GM18498 (cell line): ENCODE results near the gene PRR5L.

Experiments
- ATAC-seq: cut with Tn5 transposase; IDR thresholded peaks from one replicate; pipeline ENCODE4 v1.9.1; 2021; ENCODE audit warnings: mild to moderate bottlenecking, moderate library complexity; ENCODE audit not compliant: unreplicated experiment

The PRR5L gene, protein sequence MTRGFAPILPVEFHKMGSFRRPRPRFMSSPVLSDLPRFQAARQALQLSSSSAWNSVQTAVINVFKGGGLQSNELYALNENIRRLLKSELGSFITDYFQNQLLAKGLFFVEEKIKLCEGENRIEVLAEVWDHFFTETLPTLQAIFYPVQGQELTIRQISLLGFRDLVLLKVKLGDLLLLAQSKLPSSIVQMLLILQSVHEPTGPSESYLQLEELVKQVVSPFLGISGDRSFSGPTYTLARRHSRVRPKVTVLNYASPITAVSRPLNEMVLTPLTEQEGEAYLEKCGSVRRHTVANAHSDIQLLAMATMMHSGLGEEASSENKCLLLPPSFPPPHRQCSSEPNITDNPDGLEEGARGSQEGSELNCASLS

DNA sequence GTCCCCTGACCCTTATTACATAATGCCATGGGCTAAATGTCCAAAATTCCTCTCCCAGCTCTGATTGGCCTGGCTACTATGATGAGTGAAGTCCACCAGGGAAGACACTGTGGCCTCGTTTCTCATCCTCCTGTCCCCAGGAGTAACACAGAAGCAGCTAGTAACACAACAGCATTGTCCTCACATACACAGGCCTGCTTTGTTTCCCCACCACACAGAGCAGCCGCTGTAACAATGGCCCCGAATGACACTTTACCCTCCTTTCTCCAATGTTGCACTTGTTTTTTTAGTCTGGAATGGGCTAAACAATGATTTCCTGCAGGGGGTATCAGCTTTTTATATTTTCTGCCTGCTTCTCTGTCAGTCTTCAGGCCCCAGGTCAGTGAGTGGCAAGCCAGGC lies at the start of gene PRR5L:
TSS of gene PRR5L (plus strand) at position 363 of the 400 bp plus-strand sequence. CDS start 104,834 bp downstream, outside the sequence.
- no peak for ATAC-seq

DNA sequence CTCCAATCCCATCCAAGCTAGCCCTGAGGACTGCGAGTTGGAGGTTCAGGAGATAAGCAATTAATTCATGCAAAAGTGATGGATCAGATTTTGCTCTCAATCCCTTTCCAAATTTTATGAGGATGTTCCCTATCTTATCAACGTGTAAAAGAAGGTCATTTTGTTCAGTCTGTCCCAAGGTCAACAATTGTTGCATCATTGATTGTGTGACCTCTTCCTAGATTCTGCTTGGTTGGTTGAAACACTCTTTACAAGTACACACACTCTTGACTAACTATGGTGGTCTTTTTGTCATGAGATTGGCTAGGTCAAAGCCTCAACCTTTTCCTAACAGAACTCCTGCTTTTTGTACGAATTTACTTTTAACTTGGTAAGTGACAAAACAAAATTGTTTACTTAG lies 48.6 kb upstream of the PRR5L start:
- no peak for ATAC-seq

DNA sequence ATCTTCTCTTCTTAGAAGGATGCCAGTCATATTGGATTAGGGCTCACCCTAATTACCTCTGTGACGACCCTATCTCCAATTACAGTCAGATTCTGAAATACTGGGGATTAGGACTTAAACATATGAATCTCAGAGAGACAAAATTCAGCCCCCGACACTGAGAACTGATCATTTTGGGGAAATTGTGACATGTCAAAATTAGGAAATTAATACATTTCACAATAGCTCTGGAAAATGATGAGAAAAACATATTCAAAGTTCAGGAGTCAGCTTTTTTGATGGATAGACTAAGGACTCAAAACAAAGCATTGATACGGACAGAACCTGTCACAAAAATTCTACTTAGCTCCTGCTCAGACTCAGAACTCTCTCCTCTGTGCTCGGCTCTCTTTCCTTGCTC lies 47.7 kb upstream of the PRR5L start:
- no peak for ATAC-seq

DNA sequence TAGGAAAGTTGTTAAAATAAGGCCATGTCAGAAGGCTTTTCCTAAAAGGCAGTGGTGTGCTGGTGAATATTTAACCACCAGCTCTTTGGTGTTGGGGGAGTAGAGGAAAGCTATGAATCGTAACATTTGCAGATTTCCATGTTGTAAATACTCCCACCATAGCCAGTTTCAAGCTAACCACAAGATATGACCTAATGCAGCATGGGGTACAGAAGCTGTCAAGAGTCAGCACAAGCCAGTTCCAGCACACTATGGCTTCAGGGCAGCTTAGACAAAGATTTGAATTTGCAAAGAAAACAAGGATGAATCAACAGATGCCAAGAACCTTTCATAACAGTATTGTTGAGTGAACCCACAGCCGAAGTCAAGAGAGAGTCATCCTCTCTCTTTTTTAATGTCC lies 46.8 kb upstream of the PRR5L start:
- no peak for ATAC-seq

DNA sequence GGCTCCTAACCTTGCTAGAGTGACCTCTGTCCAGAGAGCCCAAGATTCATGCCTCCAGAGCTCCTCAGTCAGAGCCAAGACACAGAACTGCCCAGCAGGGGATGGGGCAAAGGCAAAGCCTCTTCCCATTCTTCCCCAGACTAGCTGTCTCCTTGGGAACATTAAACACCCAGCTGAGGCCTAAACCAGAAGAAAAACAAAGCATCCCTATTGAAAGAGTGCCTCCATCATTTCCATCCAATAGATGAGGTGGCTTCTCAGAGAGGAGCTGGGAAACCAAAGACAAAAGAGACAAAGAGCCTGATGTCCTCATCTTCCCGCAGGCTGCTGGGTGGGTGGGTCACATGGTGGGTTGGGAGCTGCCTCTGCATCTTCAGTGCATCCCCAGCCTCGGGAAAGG lies 44.3 kb upstream of the PRR5L start:
- no peak for ATAC-seq

DNA sequence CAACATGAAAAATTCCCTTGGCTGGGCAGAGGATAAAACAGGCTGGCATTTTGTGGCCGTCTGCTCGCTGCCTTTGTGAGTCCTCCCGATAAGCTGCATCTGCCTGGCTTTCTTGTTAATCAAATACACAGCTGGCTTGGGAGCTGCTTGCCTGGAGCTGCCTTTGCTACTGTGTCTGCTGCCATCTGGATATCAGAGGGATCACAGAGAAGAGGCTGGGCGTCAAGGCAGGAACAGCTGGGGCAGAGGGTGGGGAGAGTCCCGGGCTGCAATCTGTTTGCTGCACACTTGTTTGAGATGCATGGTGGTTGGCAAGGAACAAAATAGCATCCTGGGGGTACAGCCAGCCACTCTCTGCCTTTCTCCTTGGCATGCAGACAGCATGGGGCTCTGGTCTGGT lies 42.9 kb upstream of the PRR5L start:
- ATAC-seq = no peak

DNA sequence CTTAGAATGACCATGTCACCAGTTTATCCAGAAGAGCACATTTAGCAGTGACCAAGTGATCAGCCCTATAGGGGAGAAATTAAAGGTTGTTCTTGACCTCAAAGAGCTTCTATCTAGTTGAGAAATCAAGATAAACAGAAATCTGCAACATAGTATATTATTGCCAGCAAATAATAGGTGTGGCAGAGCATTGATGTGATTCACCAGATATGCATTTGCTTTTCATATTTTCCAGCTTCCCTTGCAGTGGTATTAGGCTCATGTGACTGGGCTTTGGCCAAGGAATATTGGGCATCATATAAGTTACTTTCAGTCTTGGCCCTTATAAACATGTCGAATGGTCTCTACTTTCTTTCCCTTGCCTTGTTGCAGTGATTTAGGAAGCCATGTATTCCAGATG lies 41.4 kb upstream of the PRR5L start:
- ATAC-seq = no peak

DNA sequence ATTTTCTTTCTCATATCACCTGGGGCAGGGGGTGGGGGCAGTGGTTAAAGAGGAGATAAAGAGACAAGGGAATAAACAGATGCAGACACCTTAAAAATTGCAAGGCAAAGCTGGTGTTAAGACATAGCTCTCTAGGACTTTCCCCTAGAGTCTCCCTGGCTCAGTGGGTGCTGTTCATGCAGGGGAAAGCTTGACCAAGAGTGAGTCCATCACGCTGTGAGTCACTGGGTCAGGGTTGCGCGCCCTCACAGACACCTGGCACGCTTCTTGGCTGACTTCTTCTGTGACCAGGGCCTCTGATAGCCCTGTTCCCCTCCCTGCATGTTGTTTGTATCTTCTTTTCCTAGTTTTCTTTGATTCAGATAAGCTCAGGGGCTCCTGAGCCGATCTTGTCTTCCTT lies 38.7 kb upstream of the PRR5L start:
- no peak for ATAC-seq

DNA sequence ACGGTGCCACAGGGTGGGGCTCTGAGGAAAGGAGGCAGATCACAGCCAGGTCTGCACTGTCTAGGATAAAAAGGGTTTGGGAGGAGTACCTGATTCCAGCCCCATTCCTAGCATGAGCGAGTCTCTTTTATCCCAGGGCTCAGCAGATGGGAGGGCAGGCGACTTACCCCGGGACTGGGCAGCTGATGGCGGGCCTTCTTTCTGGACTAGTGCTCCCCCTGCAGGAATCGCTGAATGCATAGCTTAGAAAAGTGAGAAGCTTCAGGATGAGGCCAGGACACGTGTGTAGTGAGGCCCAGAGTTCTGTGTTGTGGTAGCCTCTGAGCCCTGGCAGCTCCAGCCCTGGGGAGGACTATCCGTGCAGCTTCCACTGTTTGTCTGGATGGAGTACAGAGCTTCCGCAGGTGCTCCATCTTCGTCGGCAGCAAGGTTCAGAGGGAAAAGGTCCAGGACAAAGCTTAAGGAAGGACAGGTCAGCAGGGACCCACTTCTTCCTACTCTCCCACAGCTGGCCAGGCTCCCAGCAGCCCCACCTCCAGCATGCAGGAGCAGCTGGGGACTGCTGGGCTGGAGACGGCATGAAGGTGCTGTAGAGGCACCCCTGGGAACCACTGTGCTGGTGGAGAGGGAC lies 37.2 kb upstream of the PRR5L start:
- ATAC-seq = peak; percentile 67

DNA sequence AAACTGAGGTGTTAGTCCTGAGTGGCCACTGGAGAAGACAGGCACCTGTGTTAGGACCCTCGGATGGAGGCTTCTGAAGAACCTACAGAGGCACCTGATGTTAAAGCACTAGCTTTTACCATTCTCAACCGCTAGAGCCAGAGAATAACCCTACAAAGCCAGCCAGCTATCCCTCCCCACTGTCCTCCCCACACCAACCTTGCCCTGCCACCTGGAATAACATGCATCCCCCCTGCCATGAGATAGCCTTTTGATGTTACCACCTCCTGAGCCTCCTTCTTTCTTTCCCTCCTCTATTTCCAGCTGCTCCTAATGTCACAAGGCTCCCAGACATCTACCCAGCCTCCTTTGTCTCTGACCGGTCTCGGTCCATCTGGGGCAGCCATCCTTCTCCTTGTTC lies 35.0 kb upstream of the PRR5L start:
- ATAC-seq = no peak

DNA sequence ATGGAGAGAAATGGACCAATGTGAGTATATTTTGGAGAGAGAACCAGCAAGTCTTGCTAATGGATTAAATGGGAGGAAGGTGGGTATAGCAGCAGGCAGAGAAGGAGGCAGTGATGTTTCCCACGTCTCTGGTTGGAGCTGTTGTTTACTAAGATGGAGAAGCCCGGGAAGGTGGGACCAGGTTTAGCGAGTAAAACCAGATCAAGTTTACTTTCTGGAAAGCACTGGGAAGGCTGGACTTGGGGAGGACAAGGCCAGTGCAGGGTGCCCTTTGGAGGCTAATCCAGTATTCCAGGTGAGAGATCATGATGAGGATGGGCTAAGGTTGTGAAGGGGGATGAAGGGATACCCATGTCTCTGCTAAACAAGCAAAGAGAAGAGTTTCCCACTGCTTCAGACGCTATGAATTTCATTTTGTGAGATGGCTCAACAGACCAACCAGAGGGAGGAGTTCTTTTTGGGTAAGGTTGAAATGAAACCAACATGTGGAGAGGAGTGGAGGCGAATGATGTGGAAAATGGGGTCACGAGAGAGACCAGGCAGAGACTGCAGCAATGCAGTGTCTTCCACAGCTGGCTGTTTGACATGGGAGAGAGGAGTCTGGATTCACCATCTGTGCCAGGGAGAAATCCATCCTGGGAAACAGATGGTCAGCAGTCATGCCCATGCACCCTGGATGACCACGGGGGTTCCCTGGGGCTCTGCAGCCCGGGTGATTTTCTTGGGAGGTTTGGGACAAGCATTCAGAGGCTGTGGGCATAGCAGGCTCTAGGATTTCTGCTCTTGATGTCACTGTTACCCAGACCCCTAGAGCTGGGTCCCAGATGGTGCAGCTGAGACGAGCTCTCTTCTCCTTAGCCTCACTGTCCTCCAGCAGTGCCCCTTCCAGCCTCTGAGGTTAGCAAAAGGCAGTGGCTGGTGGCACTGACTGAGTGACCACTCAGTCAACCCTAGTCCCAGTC lies 31.8 kb upstream of the PRR5L start:
- no peak for ATAC-seq

DNA sequence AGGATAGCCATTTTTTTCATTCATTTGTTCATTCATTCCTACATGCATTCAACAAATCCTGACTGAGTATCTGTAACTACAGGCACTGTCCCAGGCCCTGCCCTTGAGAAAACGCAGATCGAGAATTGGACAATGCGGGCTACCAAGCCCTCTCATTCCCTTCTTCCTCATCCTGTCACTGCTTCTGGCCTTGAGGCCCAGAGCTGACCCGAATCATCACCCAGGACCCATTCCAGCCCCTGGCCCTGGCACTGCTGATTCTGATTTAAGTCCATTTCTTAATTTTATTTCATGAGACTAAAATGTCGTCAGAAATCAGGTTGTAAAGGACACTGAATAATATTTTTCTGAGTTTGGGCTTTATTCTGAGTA lies 31.1 kb upstream of the PRR5L start:
- no peak for ATAC-seq

DNA sequence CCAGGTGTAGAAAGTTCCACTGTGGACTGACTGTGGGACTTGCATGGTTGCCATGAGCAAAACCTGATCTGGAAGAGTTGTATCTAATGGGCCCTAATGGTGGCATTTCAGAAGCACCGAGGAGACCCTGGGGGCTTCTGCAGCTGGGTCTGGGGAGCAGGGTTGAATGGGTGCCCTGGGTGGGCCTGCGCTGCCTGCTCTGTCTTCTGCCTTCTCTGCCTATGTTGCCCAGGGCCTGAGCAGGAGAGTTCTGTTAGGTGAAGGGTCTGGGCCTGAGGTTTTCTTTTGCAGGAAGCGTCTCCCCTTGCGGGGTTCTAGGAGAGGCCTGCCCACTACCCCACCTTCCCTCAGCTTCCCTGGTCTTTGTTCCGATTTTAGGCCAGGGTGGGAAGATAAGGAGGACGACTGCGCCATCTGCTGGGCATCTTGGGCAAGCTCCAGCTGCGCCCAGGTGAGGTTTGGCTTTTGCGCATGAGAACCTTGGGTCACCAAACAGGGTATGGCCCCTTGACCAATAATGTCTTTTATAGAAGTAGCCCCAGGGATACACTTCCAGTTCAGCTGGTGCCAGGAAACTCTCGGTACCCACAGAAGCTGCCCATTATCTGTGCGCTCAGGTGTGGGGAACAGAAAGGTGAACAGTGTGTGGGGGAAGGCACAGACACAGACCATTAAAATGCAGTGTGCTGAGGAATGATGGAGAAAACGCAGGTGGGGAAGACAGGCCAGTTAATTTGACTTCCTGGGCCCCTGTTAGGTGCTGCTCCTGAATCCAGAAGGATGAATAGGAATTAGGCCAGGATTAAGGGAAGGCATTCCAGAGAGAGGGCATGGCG lies 30.1 kb upstream of the PRR5L start:
- peak; percentile 77 for ATAC-seq

DNA sequence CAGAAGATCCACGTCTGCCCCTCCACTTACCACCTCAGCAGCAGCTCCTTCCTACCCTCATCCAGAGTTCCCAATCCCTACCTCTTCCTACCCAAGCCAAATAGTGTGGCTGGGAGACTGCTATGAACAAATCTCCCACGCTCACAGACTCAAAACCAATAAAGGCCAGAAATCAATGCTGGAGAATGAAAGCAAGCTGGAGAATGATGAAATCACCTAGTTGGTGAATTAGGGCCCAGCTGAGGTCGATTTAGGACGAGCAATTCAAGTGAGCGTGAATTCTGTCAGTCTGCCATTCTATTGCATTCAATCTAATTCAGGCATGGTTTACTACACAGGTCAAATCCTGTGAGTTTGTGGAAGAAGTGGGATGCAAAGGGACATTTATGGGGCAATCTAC lies 29.3 kb upstream of the PRR5L start:
- ATAC-seq = no peak

DNA sequence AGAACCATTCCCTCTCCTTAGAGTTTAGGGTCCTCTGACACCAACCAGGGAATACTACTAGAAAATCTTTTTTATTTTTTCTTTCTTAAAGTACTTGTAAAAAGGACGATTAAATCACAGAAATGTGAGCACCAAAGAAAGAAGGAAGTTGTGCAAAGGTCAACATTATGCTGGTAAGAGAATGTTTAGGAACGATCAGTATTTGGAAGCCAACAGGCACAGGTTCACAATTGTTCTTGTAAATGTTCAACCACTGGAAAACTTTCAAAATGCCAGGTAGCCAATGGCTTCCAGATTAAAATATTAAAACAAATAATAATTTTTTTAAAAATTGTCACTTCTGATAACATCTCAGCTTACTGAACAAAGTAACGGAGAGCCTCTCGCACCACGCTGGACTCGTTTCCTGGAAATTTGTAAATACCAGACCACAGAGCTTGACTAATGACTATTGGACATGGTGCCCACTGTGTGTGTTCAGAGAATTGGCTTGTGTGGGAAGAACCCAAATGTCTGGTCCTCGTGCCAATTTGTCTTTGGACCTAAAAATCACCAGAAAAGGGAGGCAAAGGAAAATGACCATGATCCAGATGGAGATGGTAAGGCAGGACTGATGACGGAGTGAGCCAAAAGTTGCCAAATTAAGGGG lies 27.6 kb upstream of the PRR5L start:
- ATAC-seq = no peak

DNA sequence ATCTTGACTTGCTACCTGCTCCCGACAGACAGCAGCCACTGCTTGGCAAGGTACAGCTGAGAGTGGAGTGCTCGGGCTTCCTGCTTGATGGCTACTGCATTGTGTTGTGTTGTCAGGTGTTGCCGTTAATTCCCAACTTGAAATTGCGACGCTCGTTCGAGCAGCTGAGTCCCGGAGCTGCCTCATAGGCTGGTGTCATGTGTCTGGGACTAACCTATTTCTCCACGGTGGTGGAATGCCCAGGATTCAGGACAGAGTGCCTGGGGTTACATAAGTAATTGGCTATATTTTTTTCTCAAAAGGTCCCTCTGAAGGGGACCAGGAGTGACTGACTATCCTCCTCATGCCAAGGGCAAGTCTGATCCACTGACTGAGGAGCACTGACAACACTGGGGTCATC lies 25.4 kb upstream of the PRR5L start:
- ATAC-seq = no peak

DNA sequence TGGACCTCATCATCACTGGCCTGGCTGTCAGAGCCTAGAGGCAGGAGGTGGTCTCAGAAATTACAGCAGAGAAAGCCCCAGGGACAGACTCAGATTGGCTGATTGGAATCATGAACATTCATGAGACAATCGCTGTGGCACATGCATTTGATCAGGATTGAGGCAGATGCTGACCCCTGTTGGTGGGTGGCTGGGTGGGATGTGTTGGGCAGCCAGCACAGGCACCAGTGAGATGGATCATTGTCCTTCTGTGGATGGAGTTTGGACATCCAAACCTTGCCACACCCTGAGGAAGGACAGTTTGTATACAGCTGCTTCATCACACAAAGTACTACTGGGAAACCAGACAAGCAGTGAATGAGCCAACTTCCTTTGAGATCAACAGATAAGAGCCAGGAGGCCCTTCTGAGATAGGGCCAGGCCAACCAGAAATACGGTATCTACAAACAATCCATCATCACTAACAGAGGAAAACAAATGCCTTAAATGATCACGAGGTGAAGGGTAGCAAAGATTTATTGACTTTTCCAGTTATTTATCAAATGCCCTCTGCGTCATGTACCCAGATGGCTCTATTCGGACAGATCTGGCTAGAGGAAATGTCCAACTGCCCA lies 24.2 kb upstream of the PRR5L start:
- ATAC-seq = no peak

DNA sequence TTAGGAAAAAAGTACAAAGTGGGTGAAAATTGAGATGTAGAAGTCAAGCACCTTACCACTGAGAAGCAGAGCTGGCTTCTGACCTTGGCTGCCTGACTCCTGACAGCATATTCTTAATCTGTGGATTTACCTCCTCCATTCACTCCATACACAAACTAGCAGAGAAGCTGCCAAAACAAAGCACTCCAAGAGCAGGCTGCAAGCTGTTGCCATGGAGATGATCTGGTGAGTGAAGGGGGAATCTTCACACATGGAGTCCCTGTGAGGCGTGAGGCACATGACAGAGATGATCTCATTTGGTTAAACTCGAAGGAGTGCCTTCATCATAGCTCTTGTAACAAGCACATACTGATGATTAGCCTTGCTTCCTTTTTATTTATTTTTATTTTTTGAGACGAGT lies 23.0 kb upstream of the PRR5L start:
- ATAC-seq = no peak

DNA sequence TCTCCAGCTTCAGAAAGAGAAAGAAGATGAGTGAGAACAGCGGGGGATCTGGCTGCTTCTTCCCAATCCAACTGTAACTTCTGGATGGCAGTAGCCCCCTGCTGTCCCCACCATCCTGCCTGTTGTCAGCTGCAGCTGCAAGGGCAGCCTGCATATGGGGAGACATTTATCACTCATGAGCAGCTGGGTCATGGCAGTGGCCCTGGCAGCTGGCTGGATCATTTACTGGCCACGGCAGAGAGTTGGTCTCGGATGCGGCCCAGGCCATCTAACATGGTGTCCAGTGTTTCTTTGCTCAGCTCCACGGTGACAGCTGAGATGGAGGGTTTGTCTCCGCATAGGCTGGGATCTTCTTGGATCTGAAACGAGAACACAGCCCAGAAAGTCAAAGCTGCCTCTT lies 21.7 kb upstream of the PRR5L start:
- ATAC-seq = no peak
